Measurements from ENCODE around the gene KRT74.

- TF ChIP-seq CTCF (IDR thresholded peaks at IDR 0.05) (no peak), POLR2A (IDR thresholded peaks at IDR 0.05) (no peak)
Measured at GRCh38 chr12:52587563-52587962, 13.9 kb upstream of the KRT74 start.
